NOMO-1 treated with dmso at 0.1 percent for 144 hours (cell line): Measurements from ENCODE around the gene CACFD1.
"Not testable (repeated sequence)": the region's sequence is repeated elsewhere in the genome, so short reads cannot be mapped to it uniquely, and the experiment has no call there.

Experiments used
- DNase-seq: peaks from one replicate; lab custom pipeline; 2025; ENCODE audit not compliant: unreplicated experiment; lab: John Stamatoyannopoulos, UW

The CACFD1 gene

DNA sequence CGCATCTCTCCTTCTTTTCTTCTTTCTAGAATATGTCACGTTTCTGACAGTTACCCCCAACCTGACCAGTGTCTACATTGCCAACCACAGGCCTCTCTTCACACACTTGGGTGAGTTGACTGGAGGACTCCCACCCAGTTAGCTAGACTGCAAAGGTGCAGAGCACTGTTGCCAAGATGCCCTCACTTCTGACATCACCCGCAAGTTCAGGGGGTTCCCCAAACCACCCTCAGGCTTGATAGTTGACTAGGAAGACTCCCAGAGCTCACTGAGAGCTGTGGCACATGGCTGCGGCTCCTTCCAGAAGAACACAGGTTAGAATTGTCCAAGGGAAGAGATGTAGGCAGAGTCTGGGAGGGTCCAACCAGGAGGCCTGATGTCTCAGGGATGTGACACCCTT is 20.4 kb upstream of the CACFD1 start:
- DNase-seq = no peak

- no peak for DNase-seq
Observed at GRCh38 chr9:133440874-133441273, 18.9 kb upstream of the CACFD1 start.

GRCh38 chr9:133441571-133441970 is 18.2 kb upstream of the CACFD1 start:
- DNase-seq = no peak

DNA sequence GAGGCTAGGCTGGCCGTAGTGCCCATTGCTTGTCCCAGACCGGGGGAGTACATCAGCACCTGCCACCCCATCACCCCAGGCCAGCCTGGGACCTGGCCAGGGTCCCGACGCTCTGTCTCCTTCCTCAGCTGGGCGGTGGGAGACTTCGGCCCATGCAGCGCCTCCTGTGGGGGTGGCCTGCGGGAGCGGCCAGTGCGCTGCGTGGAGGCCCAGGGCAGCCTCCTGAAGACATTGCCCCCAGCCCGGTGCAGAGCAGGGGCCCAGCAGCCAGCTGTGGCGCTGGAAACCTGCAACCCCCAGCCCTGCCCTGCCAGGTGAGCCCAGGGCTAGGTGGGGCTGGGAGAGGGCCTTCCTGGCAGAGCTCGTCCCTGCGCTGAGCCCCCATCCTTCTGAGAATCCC is 16.5 kb upstream of the CACFD1 start:
- DNase-seq = no peak

- DNase-seq = no peak
Observed at GRCh38 chr9:133443982-133444381, 15.8 kb upstream of the CACFD1 start.

DNA sequence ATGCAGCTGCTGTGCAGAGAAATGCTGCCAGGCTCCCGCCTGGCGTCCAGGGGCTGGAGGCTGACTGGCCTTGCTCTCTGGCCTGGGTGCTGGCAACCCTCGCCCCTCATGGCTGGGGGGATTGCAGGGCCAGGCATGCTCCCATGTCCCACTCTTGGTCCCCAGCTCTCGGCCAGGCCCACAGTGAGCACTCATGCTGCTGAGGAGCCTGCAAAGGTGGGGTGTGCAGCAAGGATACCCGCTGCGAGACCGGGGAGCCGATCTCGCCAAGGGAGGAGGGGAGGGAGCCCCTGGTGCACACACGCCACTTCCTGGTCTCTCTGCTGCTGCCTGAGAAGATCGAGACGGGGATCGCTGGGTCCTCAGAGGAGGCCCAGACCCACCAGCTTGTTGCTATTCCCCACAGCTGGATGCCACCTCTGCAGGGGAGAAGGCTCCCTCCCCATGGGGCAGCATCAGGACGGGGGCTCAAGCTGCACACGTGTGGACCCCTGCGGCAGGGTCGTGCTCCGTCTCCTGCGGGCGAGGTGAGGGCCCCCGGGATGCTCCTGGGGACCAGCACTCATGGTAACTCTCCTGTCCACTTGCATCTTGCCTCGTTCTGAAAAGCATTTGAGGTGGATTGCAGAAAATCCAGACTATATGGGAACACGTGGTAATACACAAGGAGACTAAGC is 14.3 kb upstream of the CACFD1 start:
- DNase-seq = no peak

DNA sequence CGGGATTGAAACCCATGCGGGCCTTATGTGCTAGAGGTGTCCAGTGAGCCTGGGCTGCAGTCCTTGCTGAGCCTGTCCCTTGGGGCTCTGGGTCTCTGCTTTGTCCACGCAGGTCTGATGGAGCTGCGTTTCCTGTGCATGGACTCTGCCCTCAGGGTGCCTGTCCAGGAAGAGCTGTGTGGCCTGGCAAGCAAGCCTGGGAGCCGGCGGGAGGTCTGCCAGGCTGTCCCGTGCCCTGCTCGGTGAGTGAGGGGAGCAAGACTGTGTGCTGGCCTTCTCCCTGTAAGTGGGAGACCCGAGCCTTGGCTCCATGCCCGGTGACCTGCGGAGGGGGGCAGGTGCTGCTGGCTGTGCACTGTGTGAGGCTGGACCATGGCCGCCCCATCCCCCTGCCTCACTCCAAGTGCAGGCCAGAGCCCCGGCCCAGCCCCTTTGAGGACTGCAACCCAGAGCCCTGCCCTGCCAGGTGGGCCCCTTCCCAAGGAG is 11.2 kb upstream of the CACFD1 start:
- DNase-seq = no peak

DNA sequence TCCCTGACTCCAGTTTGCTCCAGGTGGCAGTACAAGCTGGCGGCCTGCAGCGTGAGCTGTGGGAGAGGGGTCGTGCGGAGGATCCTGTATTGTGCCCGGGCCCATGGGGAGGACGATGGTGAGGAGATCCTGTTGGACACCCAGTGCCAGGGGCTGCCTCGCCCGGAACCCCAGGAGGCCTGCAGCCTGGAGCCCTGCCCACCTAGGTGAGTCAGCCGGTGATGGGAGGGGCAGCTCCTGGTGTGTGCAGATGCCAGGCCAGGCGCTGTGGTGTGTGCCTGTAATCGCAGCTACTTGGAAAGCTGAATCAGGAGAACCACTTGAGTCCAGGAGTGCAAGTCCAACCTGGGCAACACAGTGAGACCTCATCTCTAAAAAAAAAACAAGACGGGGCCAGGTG is 10.0 kb upstream of the CACFD1 start:
- no peak for DNase-seq

GRCh38 chr9:133451865-133452264 is 7.9 kb upstream of the CACFD1 start:
- DNase-seq = not testable (repeated sequence)

GRCh38 chr9:133452562-133452961 is 7.2 kb upstream of the CACFD1 start:
- no peak for DNase-seq

DNA sequence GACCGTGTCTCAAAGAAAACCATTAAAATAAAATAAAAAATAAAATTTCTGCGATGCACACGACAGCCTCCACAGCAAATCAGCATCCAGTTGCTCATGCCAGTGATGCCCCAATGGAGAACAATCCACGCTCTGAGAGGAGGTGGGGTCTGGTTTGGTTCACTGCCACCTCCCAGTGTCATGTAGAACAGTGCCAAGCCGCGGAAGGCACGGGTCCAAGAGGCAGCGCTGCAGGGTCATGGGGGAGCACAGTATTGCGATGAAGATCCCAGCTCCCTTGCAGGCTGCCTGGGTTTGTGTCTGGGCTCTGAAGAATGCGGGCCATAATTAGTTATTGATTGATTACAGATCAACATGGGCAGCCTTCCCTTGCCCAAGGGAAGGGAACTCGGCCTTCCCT is 6.1 kb upstream of the CACFD1 start:
- no peak for DNase-seq

DNA sequence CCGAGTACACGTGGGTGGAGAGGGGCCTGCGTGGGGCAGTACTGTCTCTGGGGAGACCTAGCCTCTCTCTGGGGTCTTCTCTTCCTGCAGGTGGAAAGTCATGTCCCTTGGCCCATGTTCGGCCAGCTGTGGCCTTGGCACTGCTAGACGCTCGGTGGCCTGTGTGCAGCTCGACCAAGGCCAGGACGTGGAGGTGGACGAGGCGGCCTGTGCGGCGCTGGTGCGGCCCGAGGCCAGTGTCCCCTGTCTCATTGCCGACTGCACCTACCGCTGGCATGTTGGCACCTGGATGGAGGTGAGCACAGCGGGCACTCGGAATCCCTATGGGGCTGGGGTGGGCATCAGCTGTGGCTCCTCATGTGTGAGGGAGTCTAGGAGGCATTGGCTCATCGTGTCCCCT is 5.5 kb upstream of the CACFD1 start:
- DNase-seq = no peak

DNA sequence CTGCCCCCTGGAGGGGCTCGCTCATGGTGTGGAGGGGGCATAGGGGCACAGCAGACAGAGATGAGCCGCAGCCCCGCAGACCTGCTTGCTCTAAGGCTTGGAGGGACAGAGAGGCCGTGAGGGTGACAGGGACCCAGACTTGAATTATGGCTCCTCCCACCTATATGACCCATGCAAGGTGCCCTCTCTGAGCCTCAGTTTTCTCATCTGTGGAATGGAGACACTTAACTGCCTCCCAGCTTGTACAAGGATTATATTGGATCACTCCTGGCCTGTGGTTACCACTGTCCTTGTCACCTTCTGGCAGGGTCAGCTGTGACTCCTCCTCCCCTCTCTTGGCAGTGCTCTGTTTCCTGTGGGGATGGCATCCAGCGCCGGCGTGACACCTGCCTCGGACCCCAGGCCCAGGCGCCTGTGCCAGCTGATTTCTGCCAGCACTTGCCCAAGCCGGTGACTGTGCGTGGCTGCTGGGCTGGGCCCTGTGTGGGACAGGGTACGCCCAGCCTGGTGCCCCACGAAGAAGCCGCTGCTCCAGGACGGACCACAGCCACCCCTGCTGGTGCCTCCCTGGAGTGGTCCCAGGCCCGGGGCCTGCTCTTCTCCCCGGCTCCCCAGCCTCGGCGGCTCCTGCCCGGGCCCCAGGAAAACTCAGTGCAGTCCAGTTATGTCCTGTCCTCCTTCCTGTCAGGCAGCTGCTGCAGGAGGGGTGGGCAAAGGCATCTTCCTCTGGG is 4.7 kb upstream of the CACFD1 start:
- DNase-seq = no peak

DNA sequence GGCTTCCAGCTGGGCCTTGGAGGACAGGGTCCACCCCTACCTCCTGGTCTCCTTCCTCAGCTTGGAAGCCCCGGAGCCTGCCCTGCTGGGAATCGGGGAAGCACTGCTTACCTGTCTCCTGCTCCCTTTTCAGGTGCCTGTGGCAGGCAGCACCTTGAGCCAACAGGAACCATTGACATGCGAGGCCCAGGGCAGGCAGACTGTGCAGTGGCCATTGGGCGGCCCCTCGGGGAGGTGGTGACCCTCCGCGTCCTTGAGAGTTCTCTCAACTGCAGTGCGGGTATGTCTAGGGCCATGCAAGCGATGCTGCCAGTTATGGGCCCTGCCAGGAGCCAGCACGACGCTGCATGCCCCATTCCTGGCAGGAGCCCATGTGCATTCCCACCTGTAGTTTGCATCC is 3.8 kb upstream of the CACFD1 start:
- DNase-seq = no peak

- DNase-seq = no peak
Observed at GRCh38 chr9:133456409-133456808, 3.4 kb upstream of the CACFD1 start.

- DNase-seq = no peak
Observed at GRCh38 chr9:133457233-133457632, 2.5 kb upstream of the CACFD1 start.

GRCh38 chr9:133457748-133458147 is 2.0 kb upstream of the CACFD1 start:
- no peak for DNase-seq

- DNase-seq = no peak
Observed at GRCh38 chr9:133458643-133459312, 1.0 kb upstream of the CACFD1 start.

DNA sequence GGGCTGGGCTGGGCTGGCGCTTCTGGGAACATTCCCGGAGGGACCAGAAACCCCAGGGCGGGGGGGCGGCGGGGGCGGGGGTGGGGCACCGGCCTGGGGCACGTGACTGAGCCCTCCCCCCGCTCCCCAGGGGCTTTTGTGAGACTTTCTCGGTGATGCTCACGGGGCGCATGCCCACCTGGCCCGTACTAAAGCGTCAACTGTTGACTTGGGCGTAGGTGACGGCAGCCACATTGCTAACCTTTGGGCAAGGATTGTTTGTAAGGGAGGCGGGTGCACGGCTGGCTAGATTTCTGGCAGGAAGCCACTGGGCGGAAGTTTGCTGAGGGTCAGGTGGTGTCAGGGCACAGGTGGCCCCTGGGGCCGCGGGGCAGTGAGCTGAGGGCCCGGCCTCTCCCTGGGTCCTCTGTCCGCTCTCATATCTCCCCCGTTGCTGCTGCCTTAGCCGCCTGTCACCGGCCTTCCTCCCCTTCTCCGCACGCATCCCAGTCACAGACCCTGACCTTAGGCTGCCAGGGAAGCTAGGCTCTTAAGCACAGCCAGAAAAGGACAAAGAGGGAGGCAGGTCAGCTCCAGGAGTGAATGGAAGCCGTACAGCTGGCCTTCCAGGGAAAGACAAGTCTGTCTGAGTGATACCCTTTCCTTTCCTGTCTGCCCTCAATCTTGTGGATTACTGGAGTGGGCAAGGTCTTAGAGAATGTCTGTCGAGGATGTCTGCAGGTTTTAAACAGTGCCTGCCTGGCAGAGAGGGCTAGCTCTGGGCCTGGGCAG is 812 bp downstream of the CACFD1 start:
- no peak for DNase-seq

DNA sequence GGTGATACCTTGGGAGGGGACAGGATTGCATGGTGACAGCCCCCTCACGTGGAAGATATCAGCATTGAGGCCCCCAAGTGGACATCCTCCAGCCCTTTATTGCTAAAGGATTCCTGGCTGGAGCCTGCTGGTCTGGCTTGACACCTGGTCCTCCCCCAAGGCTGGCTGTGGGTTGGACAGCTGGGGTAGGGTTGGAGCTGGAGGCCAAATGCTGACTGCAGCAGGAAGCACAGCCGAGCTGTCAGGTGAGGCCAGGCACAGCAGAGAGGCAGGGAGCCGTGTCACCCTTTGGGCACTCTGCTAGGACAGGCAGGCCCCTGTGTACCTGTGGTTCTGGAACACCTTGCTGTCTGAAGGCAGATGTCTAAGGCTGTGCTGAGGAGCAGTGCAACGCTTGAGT is 2.2 kb downstream of the CACFD1 start:
- no peak for DNase-seq

DNA sequence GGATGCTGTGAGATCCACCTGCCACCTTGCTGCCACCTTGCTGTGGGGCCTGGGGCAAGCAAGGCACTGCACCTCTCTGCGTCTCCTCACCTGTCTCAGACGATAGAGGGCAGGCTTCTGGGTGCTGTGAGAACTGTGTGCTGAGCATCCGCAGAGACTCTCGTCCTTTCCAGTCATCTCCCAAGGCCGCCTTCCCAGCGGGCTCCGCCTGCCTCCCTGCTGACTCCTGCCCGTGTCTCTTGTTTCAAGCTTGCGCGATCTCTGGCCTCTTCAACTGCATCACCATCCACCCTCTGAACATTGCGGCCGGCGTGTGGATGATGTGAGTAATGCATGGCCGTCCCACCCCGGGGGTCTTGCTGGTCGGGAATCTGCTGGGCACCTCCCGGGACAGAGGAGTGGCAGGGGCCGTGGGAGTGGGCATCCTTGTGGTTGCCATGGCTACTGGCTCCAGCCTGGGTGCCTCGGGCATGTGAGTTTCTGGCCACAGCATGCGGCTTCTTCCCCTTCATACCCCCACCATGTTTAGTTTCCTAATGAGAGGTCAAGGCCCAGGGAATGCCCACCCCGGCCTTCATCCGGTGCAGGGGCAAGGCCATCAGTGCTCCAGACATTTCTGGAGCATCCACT is 3.6 kb downstream of the CACFD1 start:
- no peak for DNase-seq
